SHP77 treated with DMSO at 0.1 percent for 48 hours (cell line): ENCODE results near the gene PHACTR1.

Source experiments
- DNase-seq: peaks from one replicate; lab custom pipeline; 2025; lab: John Stamatoyannopoulos, UW

The PHACTR1 gene

GRCh38 chr6:12803486-12803885 is 86.9 kb downstream of the PHACTR1 start:
- DNase-seq = no peak

GRCh38 chr6:12804952-12805645 is 88.5 kb downstream of the PHACTR1 start:
- no peak for DNase-seq

GRCh38 chr6:12806136-12806535 is 89.6 kb downstream of the PHACTR1 start:
- DNase-seq = no peak

GRCh38 chr6:12806796-12807195 is 90.2 kb downstream of the PHACTR1 start:
- no peak for DNase-seq

GRCh38 chr6:12811519-12811918 is 95.0 kb downstream of the PHACTR1 start:
- DNase-seq = no peak

- DNase-seq = no peak
Measured at GRCh38 chr6:12813321-12813720, 96.8 kb downstream of the PHACTR1 start.

- no peak for DNase-seq
Measured at GRCh38 chr6:12814015-12814414, 97.4 kb downstream of the PHACTR1 start.

GRCh38 chr6:12815089-12815488 is 98.5 kb downstream of the PHACTR1 start:
- DNase-seq = no peak

GRCh38 chr6:12815884-12816600 is 99.5 kb downstream of the PHACTR1 start:
- DNase-seq = no peak

GRCh38 chr6:12818324-12818723 is 101.8 kb downstream of the PHACTR1 start:
- DNase-seq = no peak

GRCh38 chr6:12823847-12824246 is 107.3 kb downstream of the PHACTR1 start:
- no peak for DNase-seq

- DNase-seq = no peak
Measured at GRCh38 chr6:12826584-12826983, 110.0 kb downstream of the PHACTR1 start.

GRCh38 chr6:12827921-12828320 is 111.4 kb downstream of the PHACTR1 start:
- DNase-seq = no peak

- no peak for DNase-seq
Measured at GRCh38 chr6:12832226-12832735, 115.7 kb downstream of the PHACTR1 start.

- no peak for DNase-seq
Measured at GRCh38 chr6:12836009-12836408, 119.4 kb downstream of the PHACTR1 start.

- no peak for DNase-seq
Measured at GRCh38 chr6:12841619-12842018, 125.1 kb downstream of the PHACTR1 start.

- DNase-seq = no peak
Measured at GRCh38 chr6:12842114-12842513, 125.5 kb downstream of the PHACTR1 start.

GRCh38 chr6:12842658-12843057 is 126.1 kb downstream of the PHACTR1 start:
- DNase-seq = no peak

- no peak for DNase-seq
Measured at GRCh38 chr6:12844284-12845223, 128.0 kb downstream of the PHACTR1 start.

GRCh38 chr6:12845224-12846004 is 128.8 kb downstream of the PHACTR1 start:
- DNase-seq = no peak

GRCh38 chr6:12848964-12849808 is 132.6 kb downstream of the PHACTR1 start:
- DNase-seq = no peak
